ENCODE measurements around the gene RHCE. TPM values are rescaled to one million over a fixed set of nuclear protein-coding genes. Genes with fewer than 3 reads are reported as not detected.

Gene RHCE
- polyA plus RNA-seq, 3 donors = 0.47 TPM; not detected in 2

GRCh38 chr1:25456502-25456901 is 35.9 kb upstream of the RHCE start:
- no CpG with 5 or more reads among the region's 4 CpGs for WGBS (ENCODE audit: insufficient coverage)
- H3K4me3 ChIP-seq (replicated peaks in 1 of 3; ENCODE audit: low read depth in 2 of 3, low read length in 3 of 3) = no peak overlapping the region
- peaks cover 40 to 46% of the 10 kb centered on the region in 2 donors for H3K4me1 ChIP-seq (ENCODE audit: control insufficient read depth in 1 of 2, insufficient read depth in 2 of 2, low read length in 2 of 2)
- peak; percentile 22 to 29 (median 25) for DNase-seq
- peak overlapping the region in 6 of 7 donors; percentile 19 to 76 (median 61) for H3K27ac Mint-ChIP-seq
- H3K27me3 ChIP-seq (ENCODE audit: control insufficient read depth in 2 of 2, insufficient read depth in 2 of 2, low read length in 2 of 2) = no peaks in the 10 kb centered on the region
- intact Hi-C loops (cut with micrococcal nuclease) = no loop called here
- no peak overlapping the region for H3K9ac ChIP-seq (ENCODE audit: insufficient read depth, low read length, poor library complexity, severe bottlenecking)
- H3K27me3 Mint-ChIP-seq (ENCODE audit: low read depth in 3 of 3) = peaks cover 0 to 1% (median 0%) of the 10 kb centered on the region in 3 donors
- H3K27ac ChIP-seq (ENCODE audit: low read depth in 1 of 2, low read length in 2 of 2) = no peak overlapping the region
- no peaks in the 10 kb centered on the region for H3K9me3 ChIP-seq (replicated peaks in 1 of 2; ENCODE audit: control insufficient read depth in 1 of 2, insufficient read depth in 1 of 2, low read length in 2 of 2)
- no peak overlapping the region for H2AFZ ChIP-seq (ENCODE audit: insufficient read depth, low read depth, low read length, poor library complexity, severe bottlenecking)
- H3K36me3 ChIP-seq (replicated peaks in 1 of 2; ENCODE audit: control insufficient read depth in 1 of 2, insufficient read depth in 2 of 2, low read length in 2 of 2) = peaks cover 5 to 18% of the 10 kb centered on the region in 2 donors
- peaks cover 19 to 35% of the 10 kb centered on the region in 2 donors for H3K36me3 Mint-ChIP-seq
- no peaks in the 10 kb centered on the region for H4K20me1 ChIP-seq (ENCODE audit: insufficient read depth, low read length)
- H3K4me3 Mint-ChIP-seq = no peak overlapping the region
- peaks cover 45% of the 10 kb centered on the region for H3K4me1 Mint-ChIP-seq
- peaks cover 8% of the 10 kb centered on the region for H3K79me2 ChIP-seq (ENCODE audit: insufficient read depth, low read length)
- peak overlapping the region; percentile 38 for H3K4me2 ChIP-seq (replicated peaks; ENCODE audit: extremely low read depth, low read length, poor library complexity, severe bottlenecking)
- TF ChIP-seq CTCF (IDR thresholded peaks at IDR 0.05) = no peak
- H3K9me3 Mint-ChIP-seq = no peaks in the 10 kb centered on the region

GRCh38 chr1:25451908-25452307 is 31.3 kb upstream of the RHCE start:
- H3K27ac Mint-ChIP-seq = peak overlapping the region in 5 of 7 donors; percentile 30 to 75 (median 72)

More at GRCh38 chr1:25451908-25452307, 31.3 kb upstream of the RHCE start:
- H2AFZ ChIP-seq (ENCODE audit: insufficient read depth, low read depth, low read length, poor library complexity, severe bottlenecking) = peak overlapping the region; percentile 30
- no peaks in the 10 kb centered on the region for H3K9me3 ChIP-seq (replicated peaks in 1 of 2; ENCODE audit: control insufficient read depth in 1 of 2, insufficient read depth in 1 of 2, low read length in 2 of 2)
- H3K36me3 ChIP-seq (replicated peaks in 1 of 2; ENCODE audit: control insufficient read depth in 1 of 2, insufficient read depth in 2 of 2, low read length in 2 of 2) = peaks cover 8 to 36% of the 10 kb centered on the region in 2 donors
- H3K4me1 ChIP-seq (ENCODE audit: control insufficient read depth in 1 of 2, insufficient read depth in 2 of 2, low read length in 2 of 2) = peaks cover 21 to 24% of the 10 kb centered on the region in 2 donors
- H3K27ac ChIP-seq (ENCODE audit: low read depth in 1 of 2, low read length in 2 of 2) = no peak overlapping the region
- peaks cover 26% of the 10 kb centered on the region for H3K4me1 Mint-ChIP-seq
- intact Hi-C loops (cut with micrococcal nuclease) = no loop called here
- TF ChIP-seq CTCF (IDR thresholded peaks at IDR 0.05) = no peak
- H4K20me1 ChIP-seq (ENCODE audit: insufficient read depth, low read length) = no peaks in the 10 kb centered on the region
- peaks cover 0 to 2% (median 0%) of the 10 kb centered on the region in 7 donors for H3K9me3 Mint-ChIP-seq
- no peaks in the 10 kb centered on the region for H3K27me3 ChIP-seq (ENCODE audit: control insufficient read depth in 2 of 2, insufficient read depth in 2 of 2, low read length in 2 of 2)
- no peak overlapping the region for H3K4me3 ChIP-seq (replicated peaks in 1 of 3; ENCODE audit: low read depth in 2 of 3, low read length in 3 of 3)
- no peak overlapping the region for H3K9ac ChIP-seq (ENCODE audit: insufficient read depth, low read length, poor library complexity, severe bottlenecking)
- no peak overlapping the region for H3K4me3 Mint-ChIP-seq
- no peak overlapping the region for H3K4me2 ChIP-seq (replicated peaks; ENCODE audit: extremely low read depth, low read length, poor library complexity, severe bottlenecking)
- H3K36me3 Mint-ChIP-seq = peaks cover 27 to 36% of the 10 kb centered on the region in 2 donors
- WGBS (ENCODE audit: insufficient coverage) = 80% methylated on average over 1 of the region's 3 CpGs
- DNase-seq = peak in 1 of 3 donors; percentile 24
- peaks cover 2% of the 10 kb centered on the region for H3K79me2 ChIP-seq (ENCODE audit: insufficient read depth, low read length)
- H3K27me3 Mint-ChIP-seq (ENCODE audit: low read depth in 3 of 3) = peaks cover 0 to 1% (median 0%) of the 10 kb centered on the region in 3 donors

All from CD14-positive monocyte (primary cell).